NCI-H2081 (cell line): ENCODE results near the gene SPANXN3.
"Not testable (repeated sequence)": the region's sequence is repeated elsewhere in the genome, so short reads cannot be mapped to it uniquely, and the experiment has no call there.

Experiments used
- DNase-seq, 2 experiments: peaks; one replicate each; lab custom pipeline; 2025; lab: John Stamatoyannopoulos, UW

The SPANXN3 gene, protein sequence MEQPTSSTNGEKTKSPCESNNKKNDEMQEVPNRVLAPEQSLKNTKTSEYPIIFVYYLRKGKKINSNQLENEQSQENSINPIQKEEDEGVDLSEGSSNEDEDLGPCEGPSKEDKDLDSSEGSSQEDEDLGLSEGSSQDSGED

DNA sequence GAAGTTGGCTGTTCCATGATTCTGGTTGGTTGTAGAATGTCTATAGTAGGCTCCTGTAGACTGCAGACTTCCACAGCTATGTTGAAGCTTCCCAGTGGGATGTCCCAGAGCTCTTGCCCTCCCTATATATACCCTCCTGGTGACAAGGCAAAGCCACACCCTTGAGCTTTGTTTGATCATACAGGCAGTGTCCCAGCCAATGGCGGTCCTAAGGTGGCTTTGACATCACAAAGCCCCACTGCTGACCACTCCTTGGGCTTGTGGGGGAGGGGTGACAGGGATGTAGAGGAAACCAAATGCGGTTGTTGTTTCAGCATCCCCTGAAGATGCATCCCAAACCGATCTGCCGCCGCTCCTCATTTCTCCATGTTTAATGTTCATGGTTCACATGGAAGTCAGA, at the start of gene SPANXN3:
Gene SPANXN3 (minus strand): TSS at position 101 of the 400 bp plus-strand sequence. CDS start 84 bp downstream, at position 17.
- not testable (repeated sequence) for DNase-seq

DNA sequence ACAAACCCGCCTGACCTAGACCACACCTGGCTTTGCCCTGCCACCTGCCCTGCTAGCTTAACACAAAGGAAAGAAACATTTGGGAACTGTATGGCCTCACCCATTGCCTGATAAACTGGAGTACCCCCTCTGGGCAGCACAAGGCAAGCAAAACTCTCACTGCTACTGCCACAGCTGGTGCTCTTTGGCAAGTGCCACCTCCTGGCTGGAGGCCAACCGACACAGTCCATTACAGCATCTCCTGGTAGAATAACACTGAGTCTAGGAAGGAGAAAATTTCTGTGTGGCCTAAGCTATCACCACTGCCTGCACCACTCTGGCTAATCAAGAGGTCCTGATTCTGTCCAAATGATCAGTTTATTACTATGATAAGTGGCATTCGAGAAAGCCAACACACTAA, 18.9 kb upstream of the SPANXN3 start:
- DNase-seq, result peak; percentile 16 to 70

DNA sequence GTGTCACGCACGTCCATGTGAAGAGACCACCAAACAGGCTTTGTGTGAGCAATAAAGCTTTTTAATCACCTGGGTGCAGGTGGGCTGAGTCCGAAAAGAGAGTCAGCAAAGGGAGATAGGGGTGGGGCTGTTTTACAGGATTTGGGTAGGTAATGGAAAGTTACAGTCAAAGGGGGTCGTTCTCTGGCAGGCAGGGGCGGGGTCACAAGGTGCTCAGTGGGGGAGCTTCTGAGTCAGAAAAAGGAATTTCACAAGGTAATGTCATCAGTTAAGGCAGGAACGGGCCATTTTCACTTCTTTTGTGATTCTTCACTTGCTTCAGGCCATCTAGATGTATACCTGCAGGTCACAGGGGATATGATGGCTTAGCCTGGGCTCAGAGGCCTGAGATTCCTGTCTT, 15.1 kb downstream of the SPANXN3 start:
- DNase-seq, result not testable (repeated sequence)

DNA sequence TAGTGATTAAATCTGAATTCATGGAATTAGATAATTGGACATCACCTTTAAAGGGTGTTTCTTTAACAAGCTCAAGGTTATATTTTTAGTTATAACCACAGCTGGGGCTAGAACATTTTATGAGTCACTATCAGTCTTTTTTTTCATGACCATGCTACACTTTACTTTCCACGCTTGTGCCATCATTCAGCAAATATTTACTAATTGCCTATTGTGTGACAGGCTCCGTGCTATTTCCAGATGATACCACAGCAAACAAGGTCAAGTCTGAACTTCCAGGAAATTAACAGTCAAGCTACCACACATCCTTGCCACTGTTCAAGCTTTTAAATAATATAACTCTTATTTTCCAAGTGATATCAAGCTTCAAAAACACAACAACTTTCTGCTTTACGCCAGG, 16.5 kb downstream of the SPANXN3 start:
- no peak for DNase-seq

DNA sequence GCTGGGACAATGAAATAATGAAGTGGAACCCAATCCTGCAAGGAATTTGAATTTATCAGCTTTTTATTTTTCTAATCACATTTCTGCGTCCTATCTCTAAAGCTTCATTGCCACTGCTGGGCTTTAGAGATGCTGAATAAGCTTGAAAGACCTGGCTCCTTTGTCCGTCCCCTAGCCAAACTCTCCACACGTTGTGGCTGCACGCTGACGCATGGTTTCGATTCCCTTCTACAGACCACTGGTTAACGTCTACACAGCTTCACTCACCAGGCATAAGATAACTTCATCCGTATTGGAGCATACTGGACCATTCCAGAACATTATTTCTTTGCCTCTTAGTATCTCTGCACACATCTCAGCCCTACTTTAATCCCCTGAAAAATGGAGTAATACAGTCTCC, 31.2 kb downstream of the SPANXN3 start:
- no peak for DNase-seq

DNA sequence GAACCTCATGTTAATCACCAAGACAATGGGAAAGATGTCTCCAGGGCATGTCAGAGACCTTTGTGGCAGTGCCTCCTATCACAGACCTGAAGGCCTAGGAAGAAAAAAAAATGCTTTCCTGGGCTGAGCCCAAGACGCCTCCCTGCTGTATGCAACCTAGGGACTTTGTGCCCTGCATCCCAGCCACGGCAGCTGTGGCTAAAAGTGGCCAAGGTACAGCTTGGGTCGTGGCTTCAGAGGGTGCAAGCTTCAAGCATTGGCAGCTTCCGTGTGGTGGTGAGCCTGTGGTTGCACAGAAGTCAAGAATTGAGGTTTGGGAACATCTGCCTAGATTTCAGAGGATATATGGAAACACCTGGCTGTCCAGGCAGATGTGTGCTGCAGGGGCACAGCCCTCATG, 40.5 kb downstream of the SPANXN3 start:
- no peak for DNase-seq

DNA sequence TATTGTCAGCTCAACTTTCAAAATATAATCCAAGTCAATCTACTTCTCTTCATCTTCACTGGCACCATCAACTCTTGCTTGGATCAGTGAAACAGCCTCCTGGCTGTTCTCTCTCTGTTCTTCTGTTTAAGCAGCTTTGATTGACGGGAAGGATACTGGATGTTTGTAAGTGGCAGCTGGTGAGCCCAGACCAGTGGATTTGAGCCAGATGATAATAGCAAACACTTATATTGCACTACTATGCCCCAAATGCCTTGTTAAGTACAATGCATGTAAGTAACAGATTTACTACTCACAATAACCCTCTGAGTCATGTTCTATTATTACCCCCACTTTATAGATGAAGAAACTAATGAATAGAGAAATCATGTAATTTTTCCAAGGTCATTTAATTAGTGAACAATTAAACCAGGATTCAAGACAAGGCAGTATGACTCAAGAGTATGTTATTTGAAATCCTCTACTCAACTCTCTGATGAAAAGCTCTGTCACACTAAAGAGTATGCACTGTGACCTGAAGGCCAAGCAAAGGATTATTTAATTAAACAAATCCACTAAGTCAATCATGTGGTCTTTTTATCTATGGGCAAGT, 44.8 kb downstream of the SPANXN3 start:
- DNase-seq, result peak in 1 of 2 experiments; percentile 16

DNA sequence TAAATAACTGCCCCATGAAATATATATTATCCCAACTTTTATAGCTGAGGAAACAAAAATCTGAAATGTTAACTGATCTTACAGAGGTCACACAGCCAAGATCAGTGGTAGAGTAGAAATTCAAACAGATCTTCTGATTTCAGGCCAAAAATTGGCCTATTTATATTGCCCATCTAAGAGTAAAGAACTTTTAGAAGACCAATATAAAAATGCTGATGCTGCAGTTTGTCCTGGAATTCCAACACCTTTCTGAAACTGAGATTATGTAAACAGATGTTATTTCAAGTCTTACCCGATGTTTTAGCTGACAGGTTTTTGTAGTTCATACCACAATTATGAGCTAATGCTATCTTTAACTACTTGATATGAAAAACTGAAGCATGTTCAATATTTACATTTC, 51.1 kb downstream of the SPANXN3 start:
- DNase-seq, result no peak

DNA sequence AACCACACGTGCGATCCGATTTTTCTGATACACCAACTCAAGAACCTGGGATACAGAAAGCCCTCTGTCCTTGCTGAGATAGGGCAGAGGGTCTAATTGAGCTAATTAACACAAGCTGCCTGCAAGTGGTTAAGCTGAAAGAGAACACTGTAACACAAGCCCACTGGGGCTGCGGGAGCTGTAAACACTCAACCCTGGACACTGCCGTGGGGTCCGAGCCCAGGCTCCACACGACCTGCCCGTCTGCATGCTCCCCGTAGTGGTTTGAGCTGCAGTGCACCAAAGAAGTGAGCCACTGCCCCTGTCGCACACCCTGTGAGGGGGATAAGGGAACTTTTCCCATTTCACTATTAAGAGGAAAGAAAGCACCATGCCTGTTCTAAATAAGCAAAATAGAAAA, 54.6 kb downstream of the SPANXN3 start:
- no peak for DNase-seq

DNA sequence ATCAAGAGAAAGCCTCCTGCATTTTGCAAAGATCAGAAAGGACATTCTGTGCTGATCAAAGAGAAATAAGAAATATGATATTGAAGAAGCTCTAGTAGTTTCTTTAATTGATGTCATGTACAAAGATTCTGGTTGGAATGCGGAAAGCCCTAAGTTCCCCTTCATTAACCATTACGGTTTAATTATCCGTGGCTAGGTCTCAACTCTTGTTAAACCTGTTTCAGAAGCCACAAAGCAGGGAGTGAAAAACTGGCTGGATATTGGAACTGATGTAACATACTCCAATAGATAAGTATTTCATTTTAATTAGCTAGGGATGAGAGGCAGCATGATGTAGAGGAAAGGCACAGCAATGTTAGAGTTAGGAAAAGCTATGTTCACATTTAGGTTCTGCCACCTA, 55.7 kb downstream of the SPANXN3 start:
- no peak for DNase-seq
